SKM-1 treated with dmso at 0.1 percent for 144 hours (cell line): Measurements from ENCODE around the gene YPEL5.

ENCODE experiments used
- DNase-seq: peaks from one replicate; lab custom pipeline; 2025; ENCODE audit not compliant: unreplicated experiment; lab: John Stamatoyannopoulos, UW

Gene YPEL5

GRCh38 chr2:30201990-30202389 lies 55.2 kb downstream of the YPEL5 start:
- DNase-seq: no peak

GRCh38 chr2:30203156-30203555 lies 56.3 kb downstream of the YPEL5 start:
- no peak for DNase-seq

- DNase-seq: no peak
Observed at GRCh38 chr2:30204281-30204680, 57.5 kb downstream of the YPEL5 start.

- DNase-seq: no peak
Observed at GRCh38 chr2:30205456-30205855, 58.6 kb downstream of the YPEL5 start.

- DNase-seq: no peak
Observed at GRCh38 chr2:30206461-30207430, 59.9 kb downstream of the YPEL5 start.

- peak; percentile 48 for DNase-seq
Observed at GRCh38 chr2:30208453-30208852, 61.6 kb downstream of the YPEL5 start.

GRCh38 chr2:30209227-30209626 lies 62.4 kb downstream of the YPEL5 start:
- no peak for DNase-seq
